ENCODE results near the gene ARRB1.
A peak's percentile ranks its signal among the peaks of the same experiment; 100 is the strongest.
"Not testable (repeated sequence)": the region's sequence is repeated elsewhere in the genome, so short reads cannot be mapped to it uniquely, and the experiment has no call there.

The ARRB1 gene

GRCh38 chr11:75365711-75366181 lies 14.3 kb upstream of the ARRB1 start:
- Histone ChIP-seq H3K27ac (peak overlapping the region; percentile 69), H3K36me3 (no peaks in the 10 kb centered on the region), H3K27me3 (no peaks in the 10 kb centered on the region), H3K9me3 (no peaks in the 10 kb centered on the region), H3K4me3 (ENCODE audit: low read depth in 1 of 2, low read length in 1 of 2) (peak overlapping the region in 1 of 2 experiments; percentile 2), H3K4me1 (ENCODE audit: control insufficient read depth in 1 of 2, insufficient read depth in 1 of 2, low read depth in 1 of 2, low read length in 1 of 2) (peaks cover 22 to 25% of the 10 kb centered on the region in 2 experiments)
- no peak for TF ChIP-seq CTCF (IDR thresholded peaks at IDR 0.05)

GRCh38 chr11:75362285-75362684 lies 10.8 kb upstream of the ARRB1 start:
- H3K4me1 ChIP-seq (ENCODE audit: control insufficient read depth in 1 of 2, insufficient read depth in 1 of 2, low read depth in 1 of 2, low read length in 1 of 2): peaks cover 13 to 14% of the 10 kb centered on the region in 2 experiments
- H3K4me3 ChIP-seq (ENCODE audit: low read depth in 1 of 2, low read length in 1 of 2); H3K27me3 ChIP-seq; H3K36me3 ChIP-seq; H3K27ac ChIP-seq; H3K9me3 ChIP-seq: not testable (repeated sequence)

GRCh38 chr11:75356613-75357012 lies 5.2 kb upstream of the ARRB1 start:
- Histone ChIP-seq H3K9me3 (no peaks in the 10 kb centered on the region), H3K27me3 (no peaks in the 10 kb centered on the region), H3K4me1 (ENCODE audit: control insufficient read depth in 1 of 2, insufficient read depth in 1 of 2, low read depth in 1 of 2, low read length in 1 of 2) (peaks cover 13 to 15% of the 10 kb centered on the region in 2 experiments), H3K36me3 (no peaks in the 10 kb centered on the region), H3K4me3 (ENCODE audit: low read depth in 1 of 2, low read length in 1 of 2) (no peak overlapping the region), H3K27ac (no peak overlapping the region)
- no peak for TF ChIP-seq CTCF (IDR thresholded peaks at IDR 0.05)

- no peak overlapping the region for H3K27ac ChIP-seq
- no peaks in the 10 kb centered on the region for H3K36me3 ChIP-seq
- no peaks in the 10 kb centered on the region for H3K9me3 ChIP-seq
- no peak overlapping the region for H3K4me3 ChIP-seq (ENCODE audit: low read depth in 1 of 2, low read length in 1 of 2)
- no peaks in the 10 kb centered on the region for H3K27me3 ChIP-seq
- peaks cover 27 to 28% of the 10 kb centered on the region in 2 experiments for H3K4me1 ChIP-seq (ENCODE audit: control insufficient read depth in 1 of 2, insufficient read depth in 1 of 2, low read depth in 1 of 2, low read length in 1 of 2)
- TF ChIP-seq CTCF (IDR thresholded peaks at IDR 0.05): no peak
Observed at GRCh38 chr11:75355051-75355450, 3.6 kb upstream of the ARRB1 start.

- H3K36me3 ChIP-seq: no peaks in the 10 kb centered on the region
- no peaks in the 10 kb centered on the region for H3K9me3 ChIP-seq
- H3K27ac ChIP-seq: peak overlapping the region; percentile 92
- peak overlapping the region; percentile 75 to 95 for H3K4me3 ChIP-seq (ENCODE audit: low read depth in 1 of 2, low read length in 1 of 2)
- H3K4me1 ChIP-seq (ENCODE audit: control insufficient read depth in 1 of 2, insufficient read depth in 1 of 2, low read depth in 1 of 2, low read length in 1 of 2): peaks cover 39 to 48% of the 10 kb centered on the region in 2 experiments
- no peaks in the 10 kb centered on the region for H3K27me3 ChIP-seq
- TF ChIP-seq CTCF (IDR thresholded peaks at IDR 0.05): no peak
Observed at GRCh38 chr11:75352588-75353206, 1.2 kb upstream of the ARRB1 start.

GRCh38 chr11:75351791-75352587 lies 528 bp upstream of the ARRB1 start:
- Histone ChIP-seq H3K4me3 (ENCODE audit: low read depth in 1 of 2, low read length in 1 of 2) (peak overlapping the region; percentile 75 to 95), H3K27ac (peak overlapping the region; percentile 92), H3K27me3 (no peaks in the 10 kb centered on the region), H3K9me3 (no peaks in the 10 kb centered on the region), H3K36me3 (no peaks in the 10 kb centered on the region), H3K4me1 (ENCODE audit: control insufficient read depth in 1 of 2, insufficient read depth in 1 of 2, low read depth in 1 of 2, low read length in 1 of 2) (peaks cover 39 to 54% of the 10 kb centered on the region in 2 experiments)
- TF ChIP-seq CTCF (IDR thresholded peaks at IDR 0.05): peak; percentile 49
